GM19023 (cell line): ENCODE measurements around the gene ARHGEF25.
"Not testable (repeated sequence)": the region's sequence is repeated elsewhere in the genome, so short reads cannot be mapped to it uniquely, and the experiment has no call there.

ENCODE experiments used
- ATAC-seq: cut with Tn5 transposase; IDR thresholded peaks from one replicate; pipeline ENCODE4 v1.9.1; 2021; ENCODE audit warnings: mild to moderate bottlenecking, moderate library complexity; ENCODE audit not compliant: unreplicated experiment

The ARHGEF25 gene

DNA sequence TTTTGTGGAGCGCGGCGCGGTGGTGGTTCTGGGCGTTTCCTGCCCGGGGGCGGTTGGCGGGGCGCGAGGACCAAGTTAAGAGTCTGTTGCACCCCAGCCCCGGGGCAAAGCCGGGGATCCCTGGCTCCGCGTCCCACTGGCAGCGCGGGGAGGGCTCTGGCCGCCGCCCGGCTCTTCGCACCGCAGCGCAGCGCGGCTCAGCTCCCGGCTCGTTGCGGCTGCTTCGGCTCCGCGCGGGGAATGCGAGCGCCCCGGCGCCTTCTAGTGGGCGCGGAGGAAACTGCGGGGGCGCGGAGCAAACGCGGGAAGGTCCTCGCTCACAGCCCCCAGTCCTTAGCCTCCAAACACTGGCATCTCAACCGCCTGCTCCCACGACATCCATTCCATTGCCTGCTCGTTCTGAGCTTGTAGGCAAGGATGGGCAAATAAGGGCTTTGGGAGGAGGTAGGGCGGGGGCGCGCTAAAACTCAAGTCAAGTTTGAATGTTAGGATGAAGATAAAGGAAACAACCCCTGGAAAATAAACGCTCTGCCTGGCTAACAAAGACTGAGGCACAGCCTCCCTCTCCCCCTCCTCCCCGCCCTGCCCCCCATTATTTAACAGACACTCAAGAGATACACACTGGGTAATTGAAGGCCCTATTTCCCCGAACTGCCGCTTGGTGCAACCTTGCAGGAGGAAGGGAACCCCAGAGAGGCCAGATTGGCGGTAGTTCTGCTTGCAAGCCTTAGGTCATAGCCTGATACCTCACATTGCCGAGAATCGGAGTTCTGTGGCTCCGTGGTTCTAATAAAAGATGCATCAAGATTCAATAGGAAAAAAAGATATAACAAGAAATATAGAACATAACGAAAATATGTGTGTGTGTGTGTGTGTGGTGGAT, 22.0 kb downstream of the ARHGEF25 start, which contains the start of gene B4GALNT1:
TSS of gene B4GALNT1 (minus strand) at position 244 of the 883 bp plus-strand sequence. CDS start 1,069 bp downstream, outside the sequence.
- ATAC-seq = peak; percentile 73

DNA sequence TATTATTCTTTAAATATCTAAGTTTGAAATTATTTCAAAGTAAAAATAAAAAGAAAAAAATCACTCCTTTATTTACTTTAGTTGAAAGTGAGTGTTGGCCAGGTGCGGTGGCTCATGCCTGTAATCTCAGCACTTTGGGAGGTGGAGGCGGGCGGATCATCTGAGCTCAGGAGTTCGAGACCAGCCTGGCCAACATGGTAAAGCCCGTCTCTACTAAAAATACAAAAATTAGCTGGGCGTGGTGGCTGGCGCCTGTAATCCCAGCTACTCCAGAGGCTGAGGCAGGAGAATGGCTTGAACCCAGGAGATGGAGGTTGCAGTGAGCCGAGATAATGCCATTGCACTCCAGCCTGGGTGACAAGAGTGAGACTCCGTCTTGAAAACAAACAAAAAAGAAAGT, 25.5 kb downstream of the ARHGEF25 start:
- ATAC-seq = not testable (repeated sequence)

GRCh38 chr12:57637364-57637763, 26.1 kb downstream of the ARHGEF25 start:
- no peak for ATAC-seq

GRCh38 chr12:57638096-57638495, 26.9 kb downstream of the ARHGEF25 start:
- no peak for ATAC-seq

DNA sequence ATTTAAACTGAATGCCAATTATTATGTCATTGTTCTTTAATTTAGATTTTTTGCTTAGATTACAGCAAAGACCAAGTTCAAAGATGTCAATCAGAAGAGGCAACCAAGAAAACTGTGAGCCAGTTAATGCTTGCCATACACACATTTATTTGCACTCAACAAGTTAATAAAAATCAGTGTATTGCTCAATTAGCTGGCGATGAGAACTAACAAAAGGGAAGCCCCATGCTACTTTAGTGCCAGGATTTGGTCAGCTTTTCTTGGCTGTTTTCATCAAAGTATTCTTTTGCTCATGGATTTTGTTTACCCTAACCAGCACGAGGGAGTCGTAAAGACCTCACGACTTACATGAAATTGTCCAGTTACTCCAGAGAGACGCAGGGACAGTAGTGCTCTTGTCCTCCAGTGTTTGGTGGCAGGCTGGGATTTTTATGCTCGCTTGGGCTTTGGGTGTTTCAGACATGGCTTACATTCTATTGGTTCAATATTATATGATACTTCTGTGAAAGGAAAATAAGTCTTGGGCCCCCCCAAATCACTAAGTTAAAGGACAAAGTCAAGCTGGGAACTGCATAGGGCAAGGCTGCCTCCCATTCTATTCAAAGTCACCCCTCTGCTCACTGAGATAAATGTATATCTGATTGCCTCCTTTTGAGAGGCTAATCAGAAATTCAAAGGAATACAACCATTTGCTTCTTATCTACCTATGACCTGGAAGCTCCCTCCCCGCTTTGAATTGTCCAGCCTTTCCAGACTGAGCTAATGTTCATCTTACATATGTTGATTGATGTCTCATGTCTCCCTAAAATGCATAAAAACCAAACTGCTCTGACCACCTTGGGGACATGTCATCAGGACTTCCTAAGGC, 29.2 kb downstream of the ARHGEF25 start:
- no peak for ATAC-seq

GRCh38 chr12:57641699-57642442, 30.6 kb downstream of the ARHGEF25 start:
- ATAC-seq = no peak

- ATAC-seq = not testable (repeated sequence)
These were observed 34.9 kb downstream of the ARHGEF25 start for GRCh38 chr12:57645990-57646658.

GRCh38 chr12:57646659-57647049, 35.4 kb downstream of the ARHGEF25 start:
- not testable (repeated sequence) for ATAC-seq

DNA sequence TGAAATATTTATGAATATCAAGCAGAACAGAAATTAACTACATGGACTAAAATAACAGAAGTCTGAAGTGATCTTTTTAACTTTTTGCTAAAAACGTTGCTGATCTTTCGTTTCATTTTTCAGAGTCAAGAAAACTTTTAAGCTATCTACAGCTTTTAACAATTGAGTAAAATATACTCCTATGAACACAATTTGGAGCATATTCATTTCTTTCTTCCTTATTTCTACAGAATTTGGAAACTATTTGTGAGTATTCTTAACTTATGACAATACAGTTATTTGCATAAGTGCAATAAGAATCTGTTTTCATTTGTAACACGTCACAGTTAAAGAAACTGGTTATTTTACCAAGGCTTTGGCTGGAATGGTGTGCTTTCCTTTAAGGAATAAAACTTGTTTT, 42.8 kb downstream of the ARHGEF25 start:
- no peak for ATAC-seq

DNA sequence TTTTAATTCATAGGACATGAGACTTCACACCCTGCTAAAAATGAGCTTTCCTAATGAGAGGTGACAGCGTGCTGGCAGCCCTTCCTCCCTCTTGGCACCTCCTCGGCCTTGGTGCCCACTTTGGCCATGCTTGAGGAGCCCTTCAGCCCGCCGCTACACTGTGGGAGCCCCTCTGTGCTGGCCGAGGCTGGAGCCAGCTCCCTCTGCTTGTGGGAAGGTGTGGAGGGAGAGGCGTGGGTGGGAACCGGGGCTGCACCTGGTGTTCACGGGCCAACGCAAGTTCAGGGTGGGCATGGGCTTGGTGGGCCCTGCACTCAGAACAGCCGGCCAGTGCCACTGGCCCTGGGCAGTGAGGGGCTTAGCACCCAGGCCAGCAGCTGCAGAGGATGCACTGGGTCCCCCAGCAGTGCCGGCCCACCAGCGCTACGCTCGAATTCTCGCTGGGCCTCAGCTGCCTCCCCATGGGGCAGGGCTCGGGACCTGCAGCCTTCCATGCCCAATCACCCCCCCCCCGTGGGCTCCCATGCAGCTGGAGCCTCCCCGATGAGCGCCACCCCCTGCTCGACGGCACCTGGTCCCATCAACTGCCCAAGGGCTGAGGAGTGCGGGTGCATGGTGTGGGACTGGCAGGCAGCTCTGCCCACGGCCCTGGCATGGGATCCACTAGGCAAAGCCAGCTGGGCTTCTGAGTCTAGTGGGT, 44.5 kb downstream of the ARHGEF25 start:
- no peak for ATAC-seq

DNA sequence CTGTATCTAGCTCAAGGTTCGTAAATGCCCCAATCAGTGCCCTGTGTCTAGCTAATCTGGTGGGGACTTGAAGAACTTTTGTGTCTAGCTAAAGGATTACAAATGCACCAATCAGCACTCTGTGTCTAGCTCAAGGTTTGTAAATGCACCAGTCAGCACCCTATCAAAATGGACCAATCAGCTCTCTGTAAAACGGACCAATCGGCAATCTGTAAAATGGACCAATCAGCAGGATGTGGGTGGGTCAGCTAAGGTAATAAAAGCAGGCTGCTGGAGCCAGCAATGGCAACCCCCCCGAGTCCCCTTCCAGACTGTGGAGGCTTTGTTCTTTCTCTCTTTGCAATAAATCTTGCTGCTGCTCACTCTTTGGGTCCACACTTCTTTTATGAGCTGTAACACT, 45.2 kb downstream of the ARHGEF25 start:
- ATAC-seq = not testable (repeated sequence)

DNA sequence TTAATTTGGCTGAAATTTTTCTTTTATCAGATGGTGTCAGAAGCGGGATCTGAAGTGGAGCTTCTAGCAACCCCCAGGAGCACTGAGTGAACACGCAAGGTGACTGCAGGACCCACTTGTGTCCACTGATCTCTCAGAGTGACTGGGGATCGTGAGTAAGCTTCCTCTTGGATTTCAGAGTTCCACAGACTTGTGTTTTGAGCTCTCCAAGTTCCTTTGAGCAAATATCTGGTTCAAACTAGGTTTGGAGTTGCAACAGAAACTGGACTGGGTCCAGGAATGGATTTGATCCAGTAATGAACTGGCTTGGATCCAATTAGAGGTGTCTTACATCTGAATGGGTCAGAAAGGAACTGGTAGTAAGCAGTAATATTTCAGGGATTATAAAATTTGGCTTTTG, 46.5 kb downstream of the ARHGEF25 start:
- no peak for ATAC-seq

DNA sequence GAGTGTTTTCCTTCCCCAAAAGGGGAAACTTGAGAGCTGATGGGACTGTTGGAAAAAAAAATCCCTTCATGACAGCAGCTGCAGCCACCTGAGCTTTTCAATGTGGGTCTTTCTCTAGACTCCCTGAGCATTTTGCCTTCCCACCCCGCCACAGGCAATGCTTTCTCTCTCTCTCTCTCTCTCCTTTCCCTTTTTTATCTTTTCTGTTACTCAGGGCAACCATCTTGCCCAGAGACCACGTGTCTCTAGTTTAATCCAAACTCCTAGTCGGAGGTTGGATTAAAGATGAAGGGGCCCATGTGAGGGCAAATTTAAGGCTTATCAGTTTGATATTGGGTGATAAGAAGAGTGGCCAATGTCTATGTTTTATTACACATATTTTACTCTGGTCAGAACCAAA, 47.7 kb downstream of the ARHGEF25 start:
- no peak for ATAC-seq

DNA sequence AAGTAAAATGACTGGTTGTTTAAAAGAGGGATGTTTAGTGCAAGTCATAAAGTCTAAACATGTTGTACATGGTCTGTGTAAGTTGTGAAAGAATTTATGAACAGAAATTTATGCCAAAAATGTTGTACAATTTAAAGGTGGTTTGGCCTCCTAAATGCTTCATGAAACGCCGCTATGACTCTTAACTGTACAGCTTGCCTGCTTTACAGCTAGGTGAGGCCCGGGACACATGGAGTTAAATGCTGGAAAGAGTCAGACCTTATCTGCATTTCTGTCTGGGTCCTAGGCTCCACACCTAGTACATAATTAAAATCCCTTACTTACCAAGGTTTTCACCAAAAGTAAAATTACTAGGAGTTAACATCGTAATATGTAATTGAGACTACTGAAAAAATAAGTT, 50.1 kb downstream of the ARHGEF25 start:
- no peak for ATAC-seq

GRCh38 chr12:57665066-57665820, 54.0 kb downstream of the ARHGEF25 start:
- ATAC-seq = not testable (repeated sequence)
